HEK293T (cell line): Measurements from ENCODE around the gene SLC25A6.

Source experiments
- BHLHE40 ChIP-seq: fragments of 450-650 bp; IDR thresholded peaks from 2 replicates; pipeline ENCODE4 v1.6.1; 2016; ENCODE audit warnings: mild to moderate bottlenecking, moderate library complexity, borderline replicate concordance
- CTBP1 ChIP-seq: fragments of 450-650 bp; IDR thresholded peaks from 2 replicates; pipeline ENCODE4 v1.6.1; 2016; ENCODE audit warnings: borderline replicate concordance
- FOXK2 ChIP-seq: fragments of 450-650 bp; IDR thresholded peaks from 2 replicates; pipeline ENCODE4 v1.6.1; 2016; ENCODE audit warnings: mild to moderate bottlenecking
- SP1 ChIP-seq: fragments of 450-650 bp; IDR thresholded peaks from 2 replicates; pipeline ENCODE4 v1.6.1; 2017
- SUZ12 ChIP-seq: fragments of 450-650 bp; IDR thresholded peaks from 2 replicates; pipeline ENCODE4 v1.6.1; 2016; ENCODE audit warnings: mild to moderate bottlenecking
- TARDBP ChIP-seq: fragments of 450-650 bp; IDR thresholded peaks from 2 replicates; pipeline ENCODE4 v1.6.1; 2016
- TF ChIP-seq, protein P1 (sequence below): fragments of 450-650 bp; IDR thresholded peaks from 2 replicates; pipeline ENCODE4 v1.6.1; 2016

GRCh38 chrX:1430451-1430850 is 38.5 kb upstream of the SLC25A6 start:
- TF ChIP-seq SUZ12 (no peak), CTBP1 (no peak), FOXK2 (no peak), BHLHE40 (no peak), TARDBP (no peak), SP1 (no peak)
- TF ChIP-seq, protein P1, sequence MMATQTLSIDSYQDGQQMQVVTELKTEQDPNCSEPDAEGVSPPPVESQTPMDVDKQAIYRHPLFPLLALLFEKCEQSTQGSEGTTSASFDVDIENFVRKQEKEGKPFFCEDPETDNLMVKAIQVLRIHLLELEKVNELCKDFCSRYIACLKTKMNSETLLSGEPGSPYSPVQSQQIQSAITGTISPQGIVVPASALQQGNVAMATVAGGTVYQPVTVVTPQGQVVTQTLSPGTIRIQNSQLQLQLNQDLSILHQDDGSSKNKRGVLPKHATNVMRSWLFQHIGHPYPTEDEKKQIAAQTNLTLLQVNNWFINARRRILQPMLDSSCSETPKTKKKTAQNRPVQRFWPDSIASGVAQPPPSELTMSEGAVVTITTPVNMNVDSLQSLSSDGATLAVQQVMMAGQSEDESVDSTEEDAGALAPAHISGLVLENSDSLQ, result no peak
